Posterior vena cava (tissue), 2 donors: ENCODE data around the gene DDIT4. TPM values are rescaled to one million over a fixed set of nuclear protein-coding genes. Genes with fewer than 3 reads are reported as not detected.

ENCODE experiments used
- DNase-seq: peaks from one replicate; pipeline ENCODE4 v3.0.0-alpha.2; 2020; ENCODE audit warnings: low spot score
- intact Hi-C, 2 donors: fragments of 100-400 bp; cut with DNase I; formaldehyde crosslinking; loops; one replicate each; pipeline versions ENCODE4 v1.14.1 to v1.14.2; 2022 to 2023
- total RNA-seq, 2 donors: library from RNA; stranded (reverse); fragmentation: NEBNext Ultra II Directional; extraction: Animal tissue kit (Norgen Biotek cat#: 25700); gene quantifications; one replicate each; pipeline ENCODE4 v1.2.1, GENCODE V29; 2021
- donor health status: DM: yes; HTN: yes; CAD: no.
- donor health status: DM: yes; HTN: yes; CAD: no.

DDIT4 gene
- total RNA-seq, 2 donors from 2014 or later = 208 to 244 TPM

GRCh38 chr10:72308320-72308987 is 34.7 kb downstream of the DDIT4 start:
- intact Hi-C loops = no loop called here
- DNase-seq = peak; percentile 92

GRCh38 chr10:72309290-72310240 is 35.8 kb downstream of the DDIT4 start:
- no peak for DNase-seq
- intact Hi-C loops = no loop called here

- intact Hi-C loops = no loop called here
- no peak for DNase-seq
These were observed 36.5 kb downstream of the DDIT4 start for GRCh38 chr10:72310241-72310633.

- intact Hi-C loops = no loop called here
- DNase-seq = no peak
These were observed 36.9 kb downstream of the DDIT4 start for GRCh38 chr10:72310636-72311035.

- DNase-seq = no peak
- intact Hi-C loops = no loop called here
These were observed 37.9 kb downstream of the DDIT4 start for GRCh38 chr10:72311667-72312066.

GRCh38 chr10:72312865-72313391 is 39.2 kb downstream of the DDIT4 start:
- intact Hi-C loops = no loop called here

GRCh38 chr10:72314263-72314662 is 40.5 kb downstream of the DDIT4 start:
- intact Hi-C loops = no loop called here
- no peak for DNase-seq

More at GRCh38 chr10:72312865-72313391, 39.2 kb downstream of the DDIT4 start:
- no peak for DNase-seq

GRCh38 chr10:72315054-72315453 is 41.3 kb downstream of the DDIT4 start:
- no peak for DNase-seq
- intact Hi-C loops = no loop called here

- no peak for DNase-seq
These were observed 42.1 kb downstream of the DDIT4 start for GRCh38 chr10:72315611-72316385.

GRCh38 chr10:72316386-72316700 is 42.6 kb downstream of the DDIT4 start:
- intact Hi-C loops = no loop called here
- DNase-seq = no peak

More at GRCh38 chr10:72315611-72316385, 42.1 kb downstream of the DDIT4 start:
- intact Hi-C loops = no loop called here

GRCh38 chr10:72316748-72317435 is 43.2 kb downstream of the DDIT4 start:
- peak; percentile 88 for DNase-seq
- intact Hi-C loops = no loop called here

GRCh38 chr10:72318418-72319262 is 44.9 kb downstream of the DDIT4 start:
- intact Hi-C loops = no loop called here
- DNase-seq = no peak

GRCh38 chr10:72319416-72320254 is 45.9 kb downstream of the DDIT4 start:
- intact Hi-C loops = loop anchor here in 1 of 2 donors (10.0 kb wide), 1 partner anchor 195 kb away; no protein-coding TSS in a partner anchor
- peak; percentile 99 for DNase-seq

GRCh38 chr10:72320676-72321247 is 47.0 kb downstream of the DDIT4 start:
- intact Hi-C loops = loop anchor here in 1 of 2 donors (10.0 kb wide), 1 partner anchor 196 kb away; no protein-coding TSS in a partner anchor
- DNase-seq = peak; percentile 94

GRCh38 chr10:72321248-72322029 is 47.7 kb downstream of the DDIT4 start:
- peak; percentile 76 for DNase-seq
- intact Hi-C loops = loop anchor here in 1 of 2 donors (10.0 kb wide), 1 partner anchor 197 kb away; no protein-coding TSS in a partner anchor

GRCh38 chr10:72322030-72322279 is 48.2 kb downstream of the DDIT4 start:
- intact Hi-C loops = loop anchor here in 1 of 2 donors (10.0 kb wide), 1 partner anchor 197 kb away; no protein-coding TSS in a partner anchor
- peak; percentile 76 for DNase-seq
